Measurements from ENCODE around the gene BLNK. TPM values are rescaled to one million over a fixed set of nuclear protein-coding genes. Genes with fewer than 3 reads are reported as not detected.

The BLNK gene
- total and polyA plus RNA-seq, 9 of the 15 experiments (the other 6 are each of a cell fraction or from before 2014, with no cell fraction given), result not detected

- TF ChIP-seq CHD7 (IDR thresholded peaks at IDR 0.05; ENCODE audit: low read depth, low read length) (no peak), U2AF2 (optimal IDR thresholded peaks at IDR 0.05; ENCODE audit: low read depth, low read length) (no peak), ZNF311 (CRISPR knock-in tag; IDR thresholded peaks at IDR 0.05) (no peak), ZNF253 (CRISPR knock-in tag; conservative IDR thresholded peaks at IDR 0.05) (no peak), CTBP1 (IDR thresholded peaks at IDR 0.05; ENCODE audit: borderline replicate concordance) (no peak), TCF7 (IDR thresholded peaks at IDR 0.05; ENCODE audit: borderline replicate concordance) (no peak)
Observed at GRCh38 chr10:96301616-96302015, 30.2 kb upstream of the BLNK start (continued).

Measured in K562 (cell line).